Neural cell (in vitro differentiated cells): Measurements from ENCODE around the gene LONRF3. TPM values are rescaled to one million over a fixed set of nuclear protein-coding genes. Genes with fewer than 3 reads are reported as not detected.

Source experiments
- H2AFZ ChIP-seq: fragments of 200-600, 300-800 bp; sonication (generic), shearing (Covaris generic); 2 replicates; pipeline ENCODE4 v1.6.0; 2014; ENCODE audit warnings: low read depth, mild to moderate bottlenecking, antibody characterized with exemption, low read length, moderate library complexity
- H3F3A ChIP-seq: fragments of 200-600 bp; shearing (Covaris generic); 2 replicates; pipeline ENCODE4 v1.6.1; 2016; ENCODE audit warnings: mild to moderate bottlenecking, moderate library complexity, mixed read lengths, antibody characterized with exemption, low read length; ENCODE audit not compliant: insufficient read depth, poor library complexity, severe bottlenecking
- H3K27ac ChIP-seq: fragments of 200-600, 300-800 bp; sonication (generic), shearing (Covaris generic); 2 replicates; pipeline ENCODE4 v1.5.1; 2014; ENCODE audit warnings: mild to moderate bottlenecking, low read length, moderate library complexity
- H3K27me3 ChIP-seq: fragments of 300-800, 200-600 bp; sonication (generic), shearing (Covaris generic); 2 replicates; pipeline ENCODE4 v1.6.0; 2014; ENCODE audit warnings: mild to moderate bottlenecking, low read depth, low read length, moderate library complexity; ENCODE audit not compliant: insufficient read depth
- H3K36me3 ChIP-seq: fragments of 300-800, 200-600 bp; sonication (generic), shearing (Covaris generic); 2 replicates; pipeline ENCODE4 v1.5.1; 2014; ENCODE audit warnings: mild to moderate bottlenecking, antibody characterized with exemption, low read length, moderate library complexity; ENCODE audit not compliant: insufficient read depth
- H3K4me2 ChIP-seq: fragments of 300-800, 200-600 bp; sonication (generic), shearing (Covaris generic); 2 replicates; pipeline ENCODE4 v1.6.0; 2014; ENCODE audit warnings: mild to moderate bottlenecking, low read length
- H3K4me3 ChIP-seq: fragments of 300-800, 200-600 bp; sonication (generic), shearing (Covaris generic); 2 replicates; pipeline ENCODE4 v1.5.1; 2014; ENCODE audit warnings: mild to moderate bottlenecking, low read length, moderate library complexity
- H3K79me2 ChIP-seq: fragments of 200-600 bp; shearing (Covaris generic); replicated peaks from 2 replicates; pipeline ENCODE4 v1.6.0; 2014; ENCODE audit warnings: mild to moderate bottlenecking, low read length, moderate library complexity; ENCODE audit not compliant: insufficient read depth
- H3K9ac ChIP-seq: fragments of 300-800, 200-600 bp; sonication (generic), shearing (Covaris generic); 2 replicates; pipeline ENCODE4 v1.6.1; 2016; ENCODE audit warnings: mild to moderate bottlenecking, low read length, mixed read lengths
- H3K9me2 ChIP-seq: fragments of 200-600 bp; shearing (Covaris generic); 2 replicates; pipeline ENCODE4 v1.6.1; 2016; ENCODE audit warnings: mild to moderate bottlenecking, low read length, mixed read lengths; ENCODE audit not compliant: insufficient read depth
- H3K9me3 ChIP-seq: fragments of 200-600, 300-800 bp; sonication (generic), shearing (Covaris generic); 2 replicates; pipeline ENCODE4 v1.6.1; 2016; ENCODE audit warnings: mild to moderate bottlenecking, mixed run types, low read length, moderate library complexity, mixed read lengths
- H4K20me1 ChIP-seq: fragments of 200-600 bp; shearing (Covaris generic); 2 replicates; pipeline ENCODE4 v1.6.1; 2016; ENCODE audit warnings: mild to moderate bottlenecking, mixed run types; ENCODE audit not compliant: insufficient read depth
- CTCF ChIP-seq: fragments of 450-650 bp; IDR thresholded peaks from 2 replicates; pipeline ENCODE4 v1.5.1; 2014; ENCODE audit warnings: antibody characterized with exemption, mild to moderate bottlenecking, moderate library complexity; ENCODE audit not compliant: poor library complexity, severe bottlenecking
- EP300 ChIP-seq: fragments of 450-650 bp; conservative IDR thresholded peaks from 2 replicates; pipeline ENCODE4 v1.6.1; 2014; ENCODE audit warnings: antibody characterized with exemption, mild to moderate bottlenecking, moderate library complexity; ENCODE audit not compliant: poor library complexity, severe bottlenecking
- EZH2 ChIP-seq: fragments of 200-600, 300-800 bp; shearing (Covaris generic), sonication (generic); IDR thresholded peaks from 2 replicates; pipeline ENCODE4 v1.6.1; 2014; ENCODE audit warnings: antibody characterized with exemption, low read length, borderline replicate concordance, mild to moderate bottlenecking; ENCODE audit not compliant: insufficient read depth, poor library complexity, severe bottlenecking
- MXI1 ChIP-seq: fragments of 450-650 bp; conservative IDR thresholded peaks from 2 replicates; pipeline ENCODE4 v1.6.1; 2014; ENCODE audit warnings: antibody characterized with exemption, mild to moderate bottlenecking; ENCODE audit not compliant: poor library complexity, severe bottlenecking
- POLR2AphosphoS5 ChIP-seq: IDR thresholded peaks from 2 replicates; pipeline ENCODE4 v1.6.1; 2012
- RAD21 ChIP-seq: fragments of 450-650 bp; conservative IDR thresholded peaks from 2 replicates; pipeline ENCODE4 v1.6.1; 2014; ENCODE audit warnings: antibody characterized with exemption, mild to moderate bottlenecking, moderate library complexity
- REST ChIP-seq: IDR thresholded peaks from 2 replicates; pipeline ENCODE4 v1.6.1; 2012; ENCODE audit warnings: borderline replicate concordance
- SMC3 ChIP-seq: fragments of 450-650 bp; conservative IDR thresholded peaks from 2 replicates; pipeline ENCODE4 v1.6.1; 2014; ENCODE audit warnings: antibody characterized with exemption, mild to moderate bottlenecking, moderate library complexity; ENCODE audit not compliant: poor library complexity
- TAF1 ChIP-seq: IDR thresholded peaks from 2 replicates; pipeline ENCODE4 v1.6.1; 2012; ENCODE audit warnings: low read depth
- polyA plus RNA-seq: library from polyadenylated mRNA; depleted of rRNA; stranded (reverse); fragments of >200 nt; gene quantifications from 2 replicates; pipeline ENCODE4 v1.2.3, GENCODE V29; 2014

Gene LONRF3
- polyA plus RNA-seq, 1 donor from 2014 or later, result 0.41 TPM

GRCh38 chrX:119042996-119043395, 68.6 kb downstream of the LONRF3 start:
- TF ChIP-seq SMC3, result no peak
- TF ChIP-seq REST, result no peak
- no peak for TF ChIP-seq TAF1
- TF ChIP-seq POLR2AphosphoS5, result no peak
- no peak for TF ChIP-seq EP300
- no peak for TF ChIP-seq MXI1
- no peak for TF ChIP-seq RAD21
- TF ChIP-seq CTCF, result no peak
- no peak for TF ChIP-seq EZH2
- H3K4me2 ChIP-seq, result no peak overlapping the region

GRCh38 chrX:119045884-119046283, 71.5 kb downstream of the LONRF3 start:
- Histone ChIP-seq H3K9me3 (no peaks in the 10 kb centered on the region), H3K36me3 (no peaks in the 10 kb centered on the region), H3K9ac (no peak overlapping the region), H3K27ac (no peak overlapping the region), H2AFZ (no peak overlapping the region), H3F3A (no peaks in the 10 kb centered on the region), H3K27me3 (no peaks in the 10 kb centered on the region), H3K4me3 (no peak overlapping the region), H4K20me1 (no peaks in the 10 kb centered on the region), H3K79me2 (no peaks in the 10 kb centered on the region), H3K9me2 (no peaks in the 10 kb centered on the region), H3K4me2 (no peak overlapping the region)
- TF ChIP-seq CTCF (no peak), MXI1 (no peak), REST (no peak), RAD21 (no peak)

More at GRCh38 chrX:119042996-119043395, 68.6 kb downstream of the LONRF3 start:
- Histone ChIP-seq H3K27me3 (no peaks in the 10 kb centered on the region), H3K79me2 (no peaks in the 10 kb centered on the region), H3K9me3 (no peaks in the 10 kb centered on the region), H3K36me3 (no peaks in the 10 kb centered on the region), H3K4me3 (no peak overlapping the region), H2AFZ (no peak overlapping the region), H3K9ac (no peak overlapping the region), H3F3A (no peaks in the 10 kb centered on the region), H4K20me1 (no peaks in the 10 kb centered on the region), H3K27ac (no peak overlapping the region), H3K9me2 (no peaks in the 10 kb centered on the region)
